ENCODE data around the gene TNIP1. TPM values are rescaled to one million over a fixed set of nuclear protein-coding genes. Genes with fewer than 3 reads are reported as not detected.

Gene TNIP1
- polyA plus RNA-seq, 2 of the 4 experiments (the other 2 are of a cell fraction): 48.4 to 53.4 TPM

GRCh38 chr5:151062405-151063141, 18.3 kb downstream of the TNIP1 start:
- DNase-seq (ENCODE audit: low read depth in 1 of 2, low spot score in 1 of 2): no peak
- ChIA-PET POLR2A (interaction anchor here (1.0 to 1.5 kb wide), 2 partner anchors 19 to 21 kb away, joined by 3 to 4 read pairs; no protein-coding TSS in a partner anchor), CTCF (interaction anchor here (1.0 to 13.2 kb wide), 6 partner anchors 11 to 380 kb away, joined by 3 to 153 read pairs (median 3); no protein-coding TSS in a partner anchor)
- no peak for TF ChIP-seq SMC3 (IDR thresholded peaks at IDR 0.05)
- no peak for TF ChIP-seq ZNF302 (CRISPR knock-in tag; IDR thresholded peaks at IDR 0.05)
- TF ChIP-seq HOXA7 (CRISPR knock-in tag; IDR thresholded peaks at IDR 0.05): no peak
- no peak for TF ChIP-seq HOXB5 (CRISPR knock-in tag; IDR thresholded peaks at IDR 0.05)
- no peak for TF ChIP-seq ELK1 (IDR thresholded peaks at IDR 0.05; ENCODE audit: low read depth, low read length)
- TF ChIP-seq RNF2 (IDR thresholded peaks at IDR 0.05; ENCODE audit: borderline replicate concordance, low read depth): no peak
- TF ChIP-seq HDAC2 (IDR thresholded peaks at IDR 0.05): no peak
- TF ChIP-seq JUN (IDR thresholded peaks at IDR 0.05): no peak
- TF ChIP-seq ZSCAN20 (CRISPR knock-in tag; IDR thresholded peaks at IDR 0.05): no peak
- TF ChIP-seq E2F6 (IDR thresholded peaks at IDR 0.05; ENCODE audit: borderline replicate concordance, low read depth): no peak
- no peak for TF ChIP-seq FOSB (CRISPR knock-in tag; IDR thresholded peaks at IDR 0.05)
- TF ChIP-seq EHMT2 (IDR thresholded peaks at IDR 0.05; ENCODE audit: low read depth): no peak
- no peak for TF ChIP-seq HMGXB4 (CRISPR knock-in tag; IDR thresholded peaks at IDR 0.05; ENCODE audit: borderline replicate concordance)
- Histone ChIP-seq H3K4me3 (no peak overlapping the region), H3K4me2 (peak overlapping the region; percentile 62), H3K9me3 (no peaks in the 10 kb centered on the region), H3K4me1 (peaks cover 58% of the 10 kb centered on the region), H3K27ac (peak overlapping the region; percentile 68 to 81; a peak in 5 of 6 replicates)
- FAIRE-seq: no peak
- WGBS (ENCODE audit: missing lambda C conversion rate): 86% methylated on average over 5 of the region's 5 CpGs
- 0 out of 6 replicates have a peak, but pooled peaks of 1 of the 2 experiments have one; percentile 2 for ATAC-seq

GRCh38 chr5:151060742-151061141, 20.1 kb downstream of the TNIP1 start:
- CTCF ChIA-PET: interaction anchor here (0.6 to 13.2 kb wide), 6 partner anchors 9 to 69 kb away, joined by 3 to 153 read pairs (median 4); no protein-coding TSS in a partner anchor
- POLR2A ChIA-PET: no interaction called here

GRCh38 chr5:151058891-151059489, 21.8 kb downstream of the TNIP1 start:
- H3K4me1 ChIP-seq: peaks cover 42% of the 10 kb centered on the region
- FAIRE-seq: no peak
- no peak for TF ChIP-seq ELK1 (IDR thresholded peaks at IDR 0.05; ENCODE audit: low read depth, low read length)
- H3K4me3 ChIP-seq: no peak overlapping the region
- H3K4me2 ChIP-seq: no peak overlapping the region
- 93% methylated on average over 7 of the region's 7 CpGs for WGBS (ENCODE audit: missing lambda C conversion rate)
- peak overlapping the region; percentile 59 to 81; a peak in 5 of 6 replicates for H3K27ac ChIP-seq
- ChIA-PET POLR2A (interaction anchor here (0.6 kb wide), 1 partner anchor 34 kb away, joined by 3 read pairs; no protein-coding TSS in a partner anchor), CTCF (interaction anchor here (0.7 to 13.9 kb wide), 6 partner anchors 10 to 59 kb away, joined by 3 to 704 read pairs (median 4); no protein-coding TSS in a partner anchor)
- DNase-seq (ENCODE audit: low read depth in 1 of 2, low spot score in 1 of 2): no peak
- no peak for ATAC-seq
- H3K9me3 ChIP-seq: no peaks in the 10 kb centered on the region

More at GRCh38 chr5:151060742-151061141, 20.1 kb downstream of the TNIP1 start:
- no peaks in the 10 kb centered on the region for H3K9me3 ChIP-seq
- FAIRE-seq (no peak), ATAC-seq (no peak), DNase-seq (ENCODE audit: low read depth in 1 of 2, low spot score in 1 of 2) (no peak)
- peak overlapping the region; percentile 53; the same call in 2 of the 3 replicates for H3K4me2 ChIP-seq
- TF ChIP-seq HDAC2 (IDR thresholded peaks at IDR 0.05) (no peak), ZFP36 (IDR thresholded peaks at IDR 0.05; ENCODE audit: borderline replicate concordance, partially characterized antibody) (no peak), HES2 (IDR thresholded peaks at IDR 0.05) (no peak)
- peak overlapping the region; percentile 59 to 81; a peak in 4 of 6 replicates for H3K27ac ChIP-seq
- H3K4me1 ChIP-seq: peaks cover 53% of the 10 kb centered on the region
- no peak overlapping the region for H3K4me3 ChIP-seq
- 98% methylated on average over 6 of the region's 6 CpGs for WGBS (ENCODE audit: missing lambda C conversion rate)

All from A549 (cell line).